ENCODE data around the gene PARVB. TPM values are rescaled to one million over a fixed set of nuclear protein-coding genes. Genes with fewer than 3 reads are reported as not detected.

The PARVB gene
- total RNA-seq, 1 donor from 2014 or later = 79.9 TPM

DNA sequence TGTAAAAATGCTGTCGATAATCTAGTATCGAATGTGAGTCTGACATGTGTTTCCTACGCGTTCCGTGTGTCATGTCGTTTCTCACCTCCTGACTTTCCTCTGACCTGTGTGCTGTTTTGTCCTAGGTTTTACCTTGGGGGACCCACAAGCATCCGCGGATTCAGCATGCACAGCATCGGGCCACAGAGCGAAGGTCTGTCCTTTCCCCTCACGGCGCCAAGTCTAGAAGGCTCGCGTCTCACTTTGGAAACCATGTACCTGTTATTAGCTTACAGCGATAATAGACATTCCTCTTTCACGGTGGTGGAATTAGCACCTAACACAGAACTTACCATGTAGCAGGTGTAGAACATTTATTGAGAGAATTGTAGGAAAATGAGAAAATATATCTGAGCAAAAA, 40.3 kb upstream of the PARVB start:
- TF ChIP-seq, protein P1, sequence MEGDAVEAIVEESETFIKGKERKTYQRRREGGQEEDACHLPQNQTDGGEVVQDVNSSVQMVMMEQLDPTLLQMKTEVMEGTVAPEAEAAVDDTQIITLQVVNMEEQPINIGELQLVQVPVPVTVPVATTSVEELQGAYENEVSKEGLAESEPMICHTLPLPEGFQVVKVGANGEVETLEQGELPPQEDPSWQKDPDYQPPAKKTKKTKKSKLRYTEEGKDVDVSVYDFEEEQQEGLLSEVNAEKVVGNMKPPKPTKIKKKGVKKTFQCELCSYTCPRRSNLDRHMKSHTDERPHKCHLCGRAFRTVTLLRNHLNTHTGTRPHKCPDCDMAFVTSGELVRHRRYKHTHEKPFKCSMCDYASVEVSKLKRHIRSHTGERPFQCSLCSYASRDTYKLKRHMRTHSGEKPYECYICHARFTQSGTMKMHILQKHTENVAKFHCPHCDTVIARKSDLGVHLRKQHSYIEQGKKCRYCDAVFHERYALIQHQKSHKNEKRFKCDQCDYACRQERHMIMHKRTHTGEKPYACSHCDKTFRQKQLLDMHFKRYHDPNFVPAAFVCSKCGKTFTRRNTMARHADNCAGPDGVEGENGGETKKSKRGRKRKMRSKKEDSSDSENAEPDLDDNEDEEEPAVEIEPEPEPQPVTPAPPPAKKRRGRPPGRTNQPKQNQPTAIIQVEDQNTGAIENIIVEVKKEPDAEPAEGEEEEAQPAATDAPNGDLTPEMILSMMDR (conservative IDR thresholded peaks at IDR 0.05; ENCODE audit: low read depth, low read length) = no peak
- H3K4me3 ChIP-seq (ENCODE audit: low read depth, low read length) = no peak overlapping the region
- no peak for DNase-seq (ENCODE audit: low read depth)

DNA sequence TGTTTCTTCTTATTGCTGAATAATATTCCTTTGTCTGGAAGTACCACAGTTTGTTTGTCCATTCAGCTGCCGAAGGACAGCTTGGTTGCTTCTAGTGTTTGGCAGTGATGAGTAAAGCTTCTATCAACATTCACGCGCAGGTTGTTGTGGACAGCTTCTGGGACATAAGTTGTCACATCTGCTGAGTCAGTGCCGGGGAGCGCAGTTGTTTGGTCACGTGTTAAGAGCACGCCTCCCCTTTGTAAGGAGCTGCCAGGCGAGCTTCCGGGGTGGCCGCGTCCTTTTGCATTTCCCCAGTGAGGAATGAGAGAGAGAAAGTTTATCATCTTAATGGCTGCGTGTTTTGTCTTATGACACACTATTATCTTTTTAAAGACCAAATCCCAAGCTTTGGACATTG, 38.6 kb upstream of the PARVB start:
- TF ChIP-seq, protein P1 (conservative IDR thresholded peaks at IDR 0.05; ENCODE audit: low read depth, low read length) = no peak
- no peak for DNase-seq (ENCODE audit: low read depth)
- H3K4me3 ChIP-seq (ENCODE audit: low read depth, low read length) = no peak overlapping the region

DNA sequence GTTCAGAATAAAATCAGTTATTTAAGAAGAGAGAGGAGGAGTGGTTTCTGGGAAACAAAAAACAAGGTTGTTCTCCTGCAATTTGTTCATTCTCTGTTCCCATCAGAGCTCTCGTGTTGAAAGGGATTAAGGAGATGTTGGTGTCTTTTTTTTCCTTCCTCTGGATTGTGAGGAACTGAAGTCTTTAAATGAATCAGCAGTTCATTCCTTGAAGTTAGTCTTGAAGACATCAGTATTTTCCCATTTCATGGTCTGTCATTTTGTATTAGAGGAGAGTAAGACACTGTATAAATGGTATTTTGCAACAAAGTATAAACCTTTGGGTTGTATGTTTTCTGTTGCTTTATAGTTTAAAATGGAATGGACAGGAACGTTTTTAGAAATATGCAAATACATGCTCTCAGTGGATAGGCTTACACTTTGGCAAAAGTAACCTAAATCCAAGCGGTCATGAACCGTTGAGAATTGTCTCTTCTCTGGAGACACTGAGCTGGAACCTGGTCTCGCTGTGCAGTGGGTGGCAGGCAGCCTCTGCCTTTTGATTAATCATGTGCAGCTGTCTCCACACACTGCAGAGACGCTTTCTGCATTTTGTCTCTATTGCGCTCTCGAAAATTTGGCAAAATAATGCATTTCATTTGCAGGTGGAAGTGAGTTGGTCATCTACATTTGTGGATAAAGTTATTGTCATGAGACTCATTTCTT, 35.8 kb upstream of the PARVB start:
- H3K4me3 ChIP-seq (ENCODE audit: low read depth, low read length) = no peak overlapping the region
- no peak for DNase-seq (ENCODE audit: low read depth)
- TF ChIP-seq, protein P1 (conservative IDR thresholded peaks at IDR 0.05; ENCODE audit: low read depth, low read length) = no peak

DNA sequence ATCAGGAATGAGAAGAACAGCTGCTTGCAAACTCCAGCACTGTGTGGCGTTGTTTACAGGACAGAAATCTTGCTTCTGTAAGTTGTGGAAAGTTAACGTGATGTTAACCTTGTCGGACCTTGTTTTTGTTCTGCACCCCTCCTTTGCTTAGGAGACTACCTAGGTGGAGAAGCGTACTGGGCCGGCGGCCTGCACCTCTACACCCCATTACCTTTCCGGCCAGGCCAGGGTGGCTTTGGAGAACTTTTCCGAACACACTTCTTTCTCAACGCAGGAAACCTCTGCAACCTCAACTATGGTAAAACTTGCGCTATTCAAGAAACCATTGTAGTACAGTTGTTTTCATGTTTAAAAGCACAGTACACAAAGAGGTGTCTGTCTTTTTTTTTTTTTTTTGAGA, 35.1 kb upstream of the PARVB start:
- TF ChIP-seq, protein P1 (conservative IDR thresholded peaks at IDR 0.05; ENCODE audit: low read depth, low read length) = no peak
- no peak for DNase-seq (ENCODE audit: low read depth)
- no peak overlapping the region for H3K4me3 ChIP-seq (ENCODE audit: low read depth, low read length)

DNA sequence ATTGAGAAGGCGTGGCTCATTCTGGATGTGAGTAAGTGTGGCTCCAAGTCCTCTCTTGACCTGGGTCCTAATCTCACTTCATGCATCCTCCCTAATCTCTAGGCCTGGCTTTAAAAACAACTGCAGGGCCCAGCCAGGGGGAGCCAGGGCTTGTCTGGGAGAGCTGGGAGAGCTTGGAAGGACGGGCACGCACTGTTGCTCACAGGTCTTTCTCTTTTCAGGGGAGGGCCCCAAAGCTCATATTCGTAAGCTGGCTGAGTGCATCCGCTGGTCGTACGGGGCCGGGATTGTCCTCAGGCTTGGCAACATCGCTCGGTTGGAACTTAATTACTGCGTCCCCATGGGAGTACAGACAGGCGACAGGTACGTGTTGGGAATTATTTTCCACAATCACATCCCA, 34.1 kb upstream of the PARVB start:
- no peak overlapping the region for H3K4me3 ChIP-seq (ENCODE audit: low read depth, low read length)
- DNase-seq (ENCODE audit: low read depth) = no peak
- TF ChIP-seq, protein P1 (conservative IDR thresholded peaks at IDR 0.05; ENCODE audit: low read depth, low read length) = no peak

DNA sequence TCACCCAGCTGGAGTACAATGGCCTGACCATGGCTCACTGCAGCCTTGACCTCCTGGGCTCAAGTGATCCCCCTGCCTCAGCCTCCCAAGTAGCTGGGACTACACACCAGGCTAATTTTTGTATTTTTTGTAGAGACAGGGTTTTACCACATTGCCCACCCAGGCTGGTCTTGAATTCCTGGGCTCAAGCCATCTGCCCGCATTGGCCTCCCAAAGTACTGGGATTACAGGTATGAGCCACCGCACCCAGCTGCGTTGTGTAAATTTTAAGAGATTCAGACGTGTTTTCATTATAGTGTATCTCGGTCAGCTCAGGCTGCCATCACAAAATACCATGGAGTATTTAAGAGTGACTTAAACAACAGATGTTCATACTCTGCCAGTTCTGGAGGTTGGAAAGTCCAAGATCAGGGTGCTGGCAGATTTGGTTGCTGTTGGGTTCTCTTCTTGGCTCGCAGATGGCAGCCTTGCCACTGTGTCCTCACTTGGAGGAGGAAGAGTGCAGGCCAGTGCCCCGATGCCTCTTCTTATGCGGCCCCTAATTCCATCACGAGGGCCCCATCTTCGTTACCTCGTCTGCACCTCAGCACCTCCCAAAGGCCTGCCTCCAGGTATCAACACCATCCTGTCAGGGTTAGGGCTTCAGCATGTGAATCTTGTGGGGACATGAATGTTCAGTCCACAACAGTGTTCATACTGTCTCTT, 32.6 kb upstream of the PARVB start:
- H3K4me3 ChIP-seq (ENCODE audit: low read depth, low read length) = no peak overlapping the region
- DNase-seq (ENCODE audit: low read depth) = no peak
- TF ChIP-seq, protein P1 (conservative IDR thresholded peaks at IDR 0.05; ENCODE audit: low read depth, low read length) = no peak

All from epithelial cell of proximal tubule (primary cell).